ENCODE measurements around the gene ZNF500. TPM values are rescaled to one million over a fixed set of nuclear protein-coding genes. Genes with fewer than 3 reads are reported as not detected.
"Not testable (repeated sequence)": the region's sequence is repeated elsewhere in the genome, so short reads cannot be mapped to it uniquely, and the experiment has no call there.

ZNF500 gene
- polyA plus RNA-seq, 3 donors, result 12.4 to 13.7 (median 13.4) TPM

GRCh38 chr16:4796982-4797804 lies 30.2 kb upstream of the ZNF500 start:
- DNase-seq (ENCODE audit: low read depth in 3 of 3, low spot score in 2 of 3), result no peak

- DNase-seq (ENCODE audit: low read depth in 3 of 3, low spot score in 2 of 3), result no peak
These were observed 29.0 kb upstream of the ZNF500 start for GRCh38 chr16:4795828-4796572.

- no peak for DNase-seq (ENCODE audit: low read depth in 3 of 3, low spot score in 2 of 3)
These were observed 28.3 kb upstream of the ZNF500 start, which contains the start of gene SMIM22 for GRCh38 chr16:4795181-4795827. Gene SMIM22, plus strand, starts transcription at chr16:4795369. Its CDS starts 366 bp downstream, at chr16:4795735.

- no peak for DNase-seq (ENCODE audit: low read depth in 3 of 3, low spot score in 2 of 3)
These were observed 26.1 kb upstream of the ZNF500 start for GRCh38 chr16:4792951-4793513.

GRCh38 chr16:4790871-4791270 lies 23.9 kb upstream of the ZNF500 start:
- no peak for DNase-seq (ENCODE audit: low read depth in 3 of 3, low spot score in 2 of 3)

- DNase-seq (ENCODE audit: low read depth in 3 of 3, low spot score in 2 of 3), result no peak
These were observed 23.3 kb upstream of the ZNF500 start for GRCh38 chr16:4790261-4790660.

- no peak for DNase-seq (ENCODE audit: low read depth in 3 of 3, low spot score in 2 of 3)
These were observed 21.9 kb upstream of the ZNF500 start for GRCh38 chr16:4788910-4789309.

- DNase-seq (ENCODE audit: low read depth in 3 of 3, low spot score in 2 of 3), result no peak
These were observed 21.5 kb upstream of the ZNF500 start for GRCh38 chr16:4788489-4788889.

GRCh38 chr16:4787627-4788482 lies 20.9 kb upstream of the ZNF500 start, which contains the start of gene SEPTIN12:
Gene SEPTIN12, minus strand, starts transcription at chr16:4788345. Its CDS starts 700 bp downstream, at chr16:4787645.
- DNase-seq (ENCODE audit: low read depth in 3 of 3, low spot score in 2 of 3), result no peak

GRCh38 chr16:4787068-4787467 lies 20.1 kb upstream of the ZNF500 start:
- DNase-seq (ENCODE audit: low read depth in 3 of 3, low spot score in 2 of 3), result no peak

- no peak for DNase-seq (ENCODE audit: low read depth in 3 of 3, low spot score in 2 of 3)
These were observed 18.9 kb upstream of the ZNF500 start for GRCh38 chr16:4785758-4786433.

GRCh38 chr16:4784444-4784987 lies 17.6 kb upstream of the ZNF500 start:
- not testable (repeated sequence) for DNase-seq (ENCODE audit: low read depth in 3 of 3, low spot score in 2 of 3)

GRCh38 chr16:4783951-4784336 lies 17.0 kb upstream of the ZNF500 start:
- no peak for DNase-seq (ENCODE audit: low read depth in 3 of 3, low spot score in 2 of 3)

- no peak for DNase-seq (ENCODE audit: low read depth in 3 of 3, low spot score in 2 of 3)
These were observed 16.4 kb upstream of the ZNF500 start for GRCh38 chr16:4783251-4783950.

GRCh38 chr16:4780235-4780634 lies 13.3 kb upstream of the ZNF500 start:
- DNase-seq (ENCODE audit: low read depth in 3 of 3, low spot score in 2 of 3), result no peak

GRCh38 chr16:4778050-4778392 lies 11.1 kb upstream of the ZNF500 start:
- DNase-seq (ENCODE audit: low read depth in 3 of 3, low spot score in 2 of 3), result no peak

GRCh38 chr16:4777339-4778049 lies 10.5 kb upstream of the ZNF500 start:
- no peak for DNase-seq (ENCODE audit: low read depth in 3 of 3, low spot score in 2 of 3)

GRCh38 chr16:4776141-4776705 lies 9.3 kb upstream of the ZNF500 start:
- DNase-seq (ENCODE audit: low read depth in 3 of 3, low spot score in 2 of 3), result no peak

Data from right renal cortex interstitium (tissue), 3 donors.